SU-DHL-6 (cell line): Measurements from ENCODE around the gene SPOCK1.

Source experiments
- EZH2phosphoT487 ChIP-seq: fragments of 200-600 bp; sonication (generic), shearing (Covaris generic); conservative IDR thresholded peaks from 2 replicates; pipeline ENCODE4 v1.6.1; 2018; ENCODE audit warnings: mild to moderate bottlenecking, antibody characterized with exemption, low read length, moderate library complexity, mixed read lengths
- TF ChIP-seq, protein P1 (sequence below): fragments of 200-600 bp; sonication (generic); IDR thresholded peaks from one replicate; pipeline ENCODE4 v1.5.1; 2017; ENCODE audit warnings: antibody characterized with exemption, mild to moderate bottlenecking, low read length, moderate library complexity; ENCODE audit not compliant: insufficient read depth, poor library complexity, severe bottlenecking

GRCh38 chr5:137356127-137356526 lies 143.0 kb downstream of the SPOCK1 start:
- TF ChIP-seq, protein P1, sequence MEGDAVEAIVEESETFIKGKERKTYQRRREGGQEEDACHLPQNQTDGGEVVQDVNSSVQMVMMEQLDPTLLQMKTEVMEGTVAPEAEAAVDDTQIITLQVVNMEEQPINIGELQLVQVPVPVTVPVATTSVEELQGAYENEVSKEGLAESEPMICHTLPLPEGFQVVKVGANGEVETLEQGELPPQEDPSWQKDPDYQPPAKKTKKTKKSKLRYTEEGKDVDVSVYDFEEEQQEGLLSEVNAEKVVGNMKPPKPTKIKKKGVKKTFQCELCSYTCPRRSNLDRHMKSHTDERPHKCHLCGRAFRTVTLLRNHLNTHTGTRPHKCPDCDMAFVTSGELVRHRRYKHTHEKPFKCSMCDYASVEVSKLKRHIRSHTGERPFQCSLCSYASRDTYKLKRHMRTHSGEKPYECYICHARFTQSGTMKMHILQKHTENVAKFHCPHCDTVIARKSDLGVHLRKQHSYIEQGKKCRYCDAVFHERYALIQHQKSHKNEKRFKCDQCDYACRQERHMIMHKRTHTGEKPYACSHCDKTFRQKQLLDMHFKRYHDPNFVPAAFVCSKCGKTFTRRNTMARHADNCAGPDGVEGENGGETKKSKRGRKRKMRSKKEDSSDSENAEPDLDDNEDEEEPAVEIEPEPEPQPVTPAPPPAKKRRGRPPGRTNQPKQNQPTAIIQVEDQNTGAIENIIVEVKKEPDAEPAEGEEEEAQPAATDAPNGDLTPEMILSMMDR: no peak
- no peak for TF ChIP-seq EZH2phosphoT487
